MV-4-11 (cell line): ENCODE measurements around the gene CACNA1D.
A peak's percentile ranks its signal among the peaks of the same experiment; 100 is the strongest.
"Not testable (repeated sequence)": the region's sequence is repeated elsewhere in the genome, so short reads cannot be mapped to it uniquely, and the experiment has no call there.

ENCODE experiments used
- DNase-seq: peaks from one replicate; lab custom pipeline; 2025; lab: John Stamatoyannopoulos, UW

Gene CACNA1D

DNA sequence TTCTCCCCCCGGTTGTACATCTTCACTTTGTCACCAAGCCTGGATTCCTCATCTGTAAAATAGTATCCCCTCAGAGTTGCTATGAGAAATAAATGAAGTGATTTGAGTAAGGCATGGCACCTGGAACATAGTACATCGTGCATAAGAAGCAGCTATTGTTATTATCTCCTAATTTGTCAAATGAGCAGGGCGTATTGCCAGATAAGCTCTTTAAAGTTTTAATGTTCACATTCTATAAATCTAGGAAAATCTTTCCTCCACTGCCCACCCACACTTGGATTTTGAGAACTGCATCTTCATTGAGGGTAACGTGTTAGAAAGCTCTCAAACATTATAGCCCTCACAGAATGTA lies 32.3 kb downstream of the CACNA1D start:
- no peak for DNase-seq

GRCh38 chr3:53530205-53530604 lies 35.8 kb downstream of the CACNA1D start:
- no peak for DNase-seq

DNA sequence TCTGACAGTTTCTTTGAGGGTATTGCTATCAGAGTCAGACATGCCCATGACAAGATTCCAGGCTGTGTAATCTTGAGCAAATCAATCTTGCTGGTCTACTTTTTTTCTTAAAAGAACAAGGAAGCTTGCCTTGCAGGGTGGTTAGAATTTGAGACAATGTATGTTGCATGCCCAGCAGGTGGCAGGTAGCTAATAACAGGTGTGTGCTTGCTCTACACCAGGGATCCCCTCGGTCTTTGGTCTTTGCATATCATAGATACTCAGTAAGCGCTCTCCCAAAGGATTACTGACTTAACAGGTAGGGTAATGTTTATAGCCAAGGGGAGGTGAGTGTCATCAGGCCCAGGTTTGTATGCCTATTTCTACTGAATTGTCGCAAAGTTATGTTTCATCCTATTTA lies 37.3 kb downstream of the CACNA1D start:
- no peak for DNase-seq

DNA sequence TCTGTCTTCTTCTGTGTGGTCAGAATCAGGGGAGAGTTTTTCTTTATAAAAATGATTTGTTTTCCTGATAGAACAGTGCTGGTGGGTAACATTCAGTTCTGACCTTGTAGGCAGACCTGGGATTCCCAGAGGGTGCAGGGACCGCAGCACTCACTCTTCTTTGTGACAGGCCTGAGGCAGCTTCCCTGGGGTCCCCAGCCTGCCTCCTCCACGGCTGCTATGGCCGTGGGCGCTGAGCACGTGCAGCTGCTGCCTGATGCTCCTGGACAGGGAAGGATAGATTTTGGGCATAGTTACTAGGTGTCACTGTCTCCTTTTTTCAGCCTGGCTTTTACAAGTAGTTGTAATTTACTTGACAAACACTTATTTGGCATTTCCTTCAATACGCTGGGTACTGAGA lies 39.1 kb downstream of the CACNA1D start:
- no peak for DNase-seq

DNA sequence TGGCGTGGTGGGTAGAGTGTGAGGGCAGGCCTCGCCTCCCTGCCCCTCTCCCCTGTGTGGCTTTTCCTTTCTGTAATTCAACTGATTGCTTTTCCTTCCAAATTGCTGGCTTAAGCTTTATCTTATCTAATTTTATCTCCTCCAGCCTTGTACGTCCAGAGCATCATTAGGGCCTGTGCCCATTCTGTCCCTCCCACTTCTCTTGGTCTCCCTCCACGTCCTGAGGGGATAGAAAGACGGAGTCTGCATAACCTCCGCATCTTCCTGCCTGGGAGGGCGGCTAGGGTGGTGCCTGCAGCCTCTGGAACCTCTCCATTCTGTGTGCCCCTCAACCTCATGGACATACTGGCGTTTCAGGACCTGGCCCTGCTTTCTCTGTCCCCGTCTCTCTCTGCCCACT lies 39.8 kb downstream of the CACNA1D start:
- DNase-seq, result no peak

GRCh38 chr3:53534676-53535400 lies 40.4 kb downstream of the CACNA1D start:
- DNase-seq, result no peak

- no peak for DNase-seq
These were observed 41.9 kb downstream of the CACNA1D start for GRCh38 chr3:53536282-53536681.

DNA sequence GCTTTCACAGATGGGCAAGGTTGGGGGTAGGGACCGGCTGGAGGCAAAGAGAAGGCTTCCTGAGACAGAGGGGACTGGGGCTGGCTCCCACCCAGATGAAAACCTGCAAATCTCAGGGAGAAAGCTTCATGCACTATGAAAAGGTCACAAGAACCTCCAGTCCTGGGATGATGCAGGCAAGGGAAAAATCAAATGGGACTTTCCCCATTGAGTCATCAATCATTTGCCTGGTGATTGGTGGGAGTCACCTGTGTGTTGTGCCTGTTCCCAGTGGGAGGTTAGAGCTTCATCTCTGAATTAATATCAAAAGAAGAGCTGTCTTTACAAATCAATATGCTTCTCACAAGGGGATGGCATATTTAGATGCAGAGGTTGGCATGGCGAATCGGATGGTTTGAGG lies 49.9 kb downstream of the CACNA1D start:
- DNase-seq, result no peak

GRCh38 chr3:53545310-53545995 lies 51.0 kb downstream of the CACNA1D start:
- DNase-seq, result peak; percentile 33

GRCh38 chr3:53545996-53546359 lies 51.6 kb downstream of the CACNA1D start:
- no peak for DNase-seq

- DNase-seq, result no peak
These were observed 52.9 kb downstream of the CACNA1D start for GRCh38 chr3:53547327-53547726.

- DNase-seq, result no peak
These were observed 55.7 kb downstream of the CACNA1D start for GRCh38 chr3:53550005-53550620.

GRCh38 chr3:53551324-53551723 lies 56.9 kb downstream of the CACNA1D start:
- no peak for DNase-seq

DNA sequence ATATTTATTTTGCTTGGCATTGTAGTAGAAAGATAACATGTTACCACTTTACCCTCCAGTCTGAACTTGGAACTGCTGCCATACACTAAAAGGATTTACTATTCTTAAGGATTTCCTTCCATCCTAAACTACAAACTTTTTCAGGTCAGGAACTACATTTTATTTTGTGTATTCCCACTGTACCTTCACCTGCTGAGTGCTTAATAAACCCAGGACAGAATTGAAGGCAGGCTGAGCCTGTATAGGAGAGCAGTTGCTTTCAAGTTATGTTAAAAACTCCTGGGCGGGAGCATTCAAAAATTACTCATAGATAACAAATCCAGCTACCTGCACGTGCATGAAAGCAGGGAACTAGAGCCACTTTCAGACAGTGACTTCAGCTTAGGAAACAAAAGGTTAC lies 58.3 kb downstream of the CACNA1D start:
- no peak for DNase-seq

GRCh38 chr3:53553200-53553599 lies 58.8 kb downstream of the CACNA1D start:
- no peak for DNase-seq

- DNase-seq, result no peak
These were observed 60.2 kb downstream of the CACNA1D start for GRCh38 chr3:53554559-53555067.

DNA sequence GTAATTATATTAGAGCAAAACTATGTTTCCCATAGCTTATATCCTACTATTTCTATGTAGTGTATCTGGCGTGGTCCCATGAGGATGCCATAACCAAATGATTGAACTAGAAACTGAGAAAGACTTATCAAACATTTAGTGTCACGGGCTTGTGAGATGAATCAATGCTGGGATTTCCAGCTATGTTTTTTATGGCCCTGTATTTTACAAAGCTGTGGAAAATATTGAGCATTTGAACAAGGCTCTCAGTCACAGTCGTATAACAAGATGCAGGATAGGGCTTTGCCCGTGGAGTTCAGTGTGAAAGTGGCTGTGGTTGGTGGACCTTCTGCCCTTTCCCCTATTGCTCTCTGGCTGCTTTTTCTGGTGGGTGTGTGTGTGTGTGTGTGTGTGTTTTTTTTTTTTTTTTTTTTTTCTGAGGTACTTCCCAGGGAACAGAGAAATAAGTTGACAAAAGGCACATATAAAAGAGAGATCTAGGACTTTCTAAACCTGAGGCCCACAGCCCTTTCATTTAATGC lies 60.7 kb downstream of the CACNA1D start:
- no peak for DNase-seq

DNA sequence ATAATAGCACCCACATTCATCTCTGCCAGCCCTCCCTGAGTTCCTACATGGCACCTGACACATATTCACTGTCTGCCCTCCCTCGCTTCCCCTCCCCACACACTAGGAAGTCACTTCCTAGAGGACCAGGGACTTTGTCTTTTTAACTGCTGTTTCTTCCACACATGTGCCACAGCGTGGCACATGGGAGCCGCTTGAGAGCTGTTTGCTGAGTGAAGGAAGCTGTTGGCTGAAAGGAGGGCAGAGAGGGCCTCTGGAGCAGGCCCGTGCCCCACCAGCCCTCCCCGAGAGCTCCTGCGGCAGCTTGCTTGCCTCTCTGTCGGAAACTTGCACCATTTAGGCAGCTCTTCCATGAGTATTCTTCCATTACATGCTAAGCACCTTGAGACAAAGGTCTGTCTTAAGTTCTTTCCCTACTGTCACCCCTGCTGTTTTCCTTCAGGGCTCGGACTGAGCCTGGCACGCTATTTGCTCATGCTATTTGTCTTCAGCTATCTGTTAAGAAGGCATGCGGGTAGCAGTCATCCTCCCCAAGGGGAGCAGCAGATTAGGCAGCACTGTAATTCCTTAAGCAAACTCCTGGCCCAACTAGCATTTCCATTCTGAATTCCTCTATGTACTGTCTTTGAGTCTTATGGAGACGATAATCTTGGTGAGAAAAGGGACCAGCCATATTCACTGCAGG lies 72.2 kb downstream of the CACNA1D start:
- DNase-seq, result no peak

- no peak for DNase-seq
These were observed 75.7 kb downstream of the CACNA1D start for GRCh38 chr3:53570081-53570480.

- DNase-seq, result no peak
These were observed 76.3 kb downstream of the CACNA1D start for GRCh38 chr3:53570709-53571108.

DNA sequence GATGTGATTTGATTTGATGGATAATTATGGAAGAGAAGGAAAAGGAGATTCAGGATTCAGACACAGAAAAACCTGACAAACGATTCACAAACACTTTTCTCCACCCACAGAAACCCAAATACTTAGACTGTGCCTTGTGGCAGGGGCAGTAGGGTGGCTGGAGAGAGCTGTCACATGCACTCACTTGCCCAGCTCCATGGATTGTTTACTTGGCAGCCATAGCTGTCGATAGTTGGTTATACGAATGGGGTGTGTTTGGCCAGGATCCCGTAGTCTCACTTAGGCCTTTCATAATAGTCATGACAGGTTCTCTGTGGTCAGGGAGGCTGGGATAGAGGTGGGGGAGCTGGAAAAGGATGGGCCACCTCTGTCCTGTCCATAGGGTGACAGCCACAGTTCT lies 76.9 kb downstream of the CACNA1D start:
- DNase-seq, result no peak

DNA sequence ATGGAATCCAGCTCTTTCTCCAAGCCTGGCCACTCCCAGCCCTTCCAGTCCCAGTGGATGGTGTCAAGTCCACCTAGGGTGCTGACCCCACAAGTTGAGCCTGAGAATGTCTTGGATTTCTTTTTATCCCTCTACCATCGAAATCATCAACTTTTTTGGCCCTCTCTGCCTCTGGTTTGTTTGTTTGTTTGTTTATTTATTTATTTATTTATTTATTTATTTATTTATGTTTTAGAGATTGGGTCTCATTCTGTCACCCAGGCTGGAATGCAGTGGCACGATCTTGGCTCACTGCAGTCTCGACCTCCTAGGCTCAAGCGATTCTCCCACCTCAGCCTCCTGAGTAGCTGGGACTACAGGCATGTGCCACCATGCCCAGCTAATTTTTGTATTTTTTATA lies 77.8 kb downstream of the CACNA1D start:
- not testable (repeated sequence) for DNase-seq
